Neural cell (in vitro differentiated cells): Measurements from ENCODE around the gene ADH5. TPM values are rescaled to one million over a fixed set of nuclear protein-coding genes. Genes with fewer than 3 reads are reported as not detected.

Experiments used
- H2AFZ ChIP-seq: fragments of 200-600, 300-800 bp; sonication (generic), shearing (Covaris generic); 2 replicates; pipeline ENCODE4 v1.6.0; 2014; ENCODE audit warnings: low read depth, mild to moderate bottlenecking, antibody characterized with exemption, low read length, moderate library complexity
- H3F3A ChIP-seq: fragments of 200-600 bp; shearing (Covaris generic); 2 replicates; pipeline ENCODE4 v1.6.1; 2016; ENCODE audit warnings: mild to moderate bottlenecking, moderate library complexity, mixed read lengths, antibody characterized with exemption, low read length; ENCODE audit not compliant: insufficient read depth, poor library complexity, severe bottlenecking
- H3K27ac ChIP-seq: fragments of 200-600, 300-800 bp; sonication (generic), shearing (Covaris generic); 2 replicates; pipeline ENCODE4 v1.5.1; 2014; ENCODE audit warnings: mild to moderate bottlenecking, low read length, moderate library complexity
- H3K27me3 ChIP-seq: fragments of 300-800, 200-600 bp; sonication (generic), shearing (Covaris generic); 2 replicates; pipeline ENCODE4 v1.6.0; 2014; ENCODE audit warnings: mild to moderate bottlenecking, low read depth, low read length, moderate library complexity; ENCODE audit not compliant: insufficient read depth
- H3K36me3 ChIP-seq: fragments of 300-800, 200-600 bp; sonication (generic), shearing (Covaris generic); 2 replicates; pipeline ENCODE4 v1.5.1; 2014; ENCODE audit warnings: mild to moderate bottlenecking, antibody characterized with exemption, low read length, moderate library complexity; ENCODE audit not compliant: insufficient read depth
- H3K4me2 ChIP-seq: fragments of 300-800, 200-600 bp; sonication (generic), shearing (Covaris generic); 2 replicates; pipeline ENCODE4 v1.6.0; 2014; ENCODE audit warnings: mild to moderate bottlenecking, low read length
- H3K4me3 ChIP-seq: fragments of 300-800, 200-600 bp; sonication (generic), shearing (Covaris generic); 2 replicates; pipeline ENCODE4 v1.5.1; 2014; ENCODE audit warnings: mild to moderate bottlenecking, low read length, moderate library complexity
- H3K79me2 ChIP-seq: fragments of 200-600 bp; shearing (Covaris generic); replicated peaks from 2 replicates; pipeline ENCODE4 v1.6.0; 2014; ENCODE audit warnings: mild to moderate bottlenecking, low read length, moderate library complexity; ENCODE audit not compliant: insufficient read depth
- H3K9ac ChIP-seq: fragments of 300-800, 200-600 bp; sonication (generic), shearing (Covaris generic); 2 replicates; pipeline ENCODE4 v1.6.1; 2016; ENCODE audit warnings: mild to moderate bottlenecking, low read length, mixed read lengths
- H3K9me2 ChIP-seq: fragments of 200-600 bp; shearing (Covaris generic); 2 replicates; pipeline ENCODE4 v1.6.1; 2016; ENCODE audit warnings: mild to moderate bottlenecking, low read length, mixed read lengths; ENCODE audit not compliant: insufficient read depth
- H3K9me3 ChIP-seq: fragments of 200-600, 300-800 bp; sonication (generic), shearing (Covaris generic); 2 replicates; pipeline ENCODE4 v1.6.1; 2016; ENCODE audit warnings: mild to moderate bottlenecking, mixed run types, low read length, moderate library complexity, mixed read lengths
- H4K20me1 ChIP-seq: fragments of 200-600 bp; shearing (Covaris generic); 2 replicates; pipeline ENCODE4 v1.6.1; 2016; ENCODE audit warnings: mild to moderate bottlenecking, mixed run types; ENCODE audit not compliant: insufficient read depth
- CTCF ChIP-seq: fragments of 450-650 bp; IDR thresholded peaks from 2 replicates; pipeline ENCODE4 v1.5.1; 2014; ENCODE audit warnings: antibody characterized with exemption, mild to moderate bottlenecking, moderate library complexity; ENCODE audit not compliant: poor library complexity, severe bottlenecking
- EP300 ChIP-seq: fragments of 450-650 bp; conservative IDR thresholded peaks from 2 replicates; pipeline ENCODE4 v1.6.1; 2014; ENCODE audit warnings: antibody characterized with exemption, mild to moderate bottlenecking, moderate library complexity; ENCODE audit not compliant: poor library complexity, severe bottlenecking
- EZH2 ChIP-seq: fragments of 200-600, 300-800 bp; shearing (Covaris generic), sonication (generic); IDR thresholded peaks from 2 replicates; pipeline ENCODE4 v1.6.1; 2014; ENCODE audit warnings: antibody characterized with exemption, low read length, borderline replicate concordance, mild to moderate bottlenecking; ENCODE audit not compliant: insufficient read depth, poor library complexity, severe bottlenecking
- MXI1 ChIP-seq: fragments of 450-650 bp; conservative IDR thresholded peaks from 2 replicates; pipeline ENCODE4 v1.6.1; 2014; ENCODE audit warnings: antibody characterized with exemption, mild to moderate bottlenecking; ENCODE audit not compliant: poor library complexity, severe bottlenecking
- POLR2AphosphoS5 ChIP-seq: IDR thresholded peaks from 2 replicates; pipeline ENCODE4 v1.6.1; 2012
- RAD21 ChIP-seq: fragments of 450-650 bp; conservative IDR thresholded peaks from 2 replicates; pipeline ENCODE4 v1.6.1; 2014; ENCODE audit warnings: antibody characterized with exemption, mild to moderate bottlenecking, moderate library complexity
- REST ChIP-seq: IDR thresholded peaks from 2 replicates; pipeline ENCODE4 v1.6.1; 2012; ENCODE audit warnings: borderline replicate concordance
- SMC3 ChIP-seq: fragments of 450-650 bp; conservative IDR thresholded peaks from 2 replicates; pipeline ENCODE4 v1.6.1; 2014; ENCODE audit warnings: antibody characterized with exemption, mild to moderate bottlenecking, moderate library complexity; ENCODE audit not compliant: poor library complexity
- TAF1 ChIP-seq: IDR thresholded peaks from 2 replicates; pipeline ENCODE4 v1.6.1; 2012; ENCODE audit warnings: low read depth
- polyA plus RNA-seq: library from polyadenylated mRNA; depleted of rRNA; stranded (reverse); fragments of >200 nt; gene quantifications from 2 replicates; pipeline ENCODE4 v1.2.3, GENCODE V29; 2014

The ADH5 gene
- polyA plus RNA-seq, 1 donor from 2014 or later, result 201 TPM

GRCh38 chr4:99135541-99136162 lies 47.1 kb upstream of the ADH5 start:
- H3K4me2 ChIP-seq, result no peak overlapping the region
- TF ChIP-seq SMC3 (no peak), POLR2AphosphoS5 (no peak), TAF1 (no peak), EP300 (no peak), CTCF (no peak), RAD21 (no peak), EZH2 (no peak), MXI1 (no peak), REST (no peak)
- no peaks in the 10 kb centered on the region for H3F3A ChIP-seq
- no peaks in the 10 kb centered on the region for H3K79me2 ChIP-seq
- no peaks in the 10 kb centered on the region for H3K36me3 ChIP-seq
- H3K9me2 ChIP-seq, result no peaks in the 10 kb centered on the region
- H3K27ac ChIP-seq, result no peak overlapping the region
- H2AFZ ChIP-seq, result no peak overlapping the region
- no peaks in the 10 kb centered on the region for H4K20me1 ChIP-seq
- H3K4me3 ChIP-seq, result no peak overlapping the region
- no peak overlapping the region for H3K9ac ChIP-seq
- no peaks in the 10 kb centered on the region for H3K9me3 ChIP-seq
- H3K27me3 ChIP-seq, result no peaks in the 10 kb centered on the region

GRCh38 chr4:99134586-99134985 lies 46.0 kb upstream of the ADH5 start:
- Histone ChIP-seq H3K9me3 (no peaks in the 10 kb centered on the region), H3K27me3 (no peaks in the 10 kb centered on the region), H4K20me1 (no peaks in the 10 kb centered on the region), H3K9ac (no peak overlapping the region), H3F3A (no peaks in the 10 kb centered on the region), H3K4me2 (no peak overlapping the region), H3K27ac (no peak overlapping the region), H3K36me3 (no peaks in the 10 kb centered on the region), H3K79me2 (no peaks in the 10 kb centered on the region), H3K4me3 (no peak overlapping the region), H2AFZ (no peak overlapping the region), H3K9me2 (no peaks in the 10 kb centered on the region)
- TF ChIP-seq RAD21 (no peak), POLR2AphosphoS5 (no peak), SMC3 (no peak)

- no peak overlapping the region for H3K9ac ChIP-seq
- H3K79me2 ChIP-seq, result no peaks in the 10 kb centered on the region
- H3K36me3 ChIP-seq, result no peaks in the 10 kb centered on the region
- no peaks in the 10 kb centered on the region for H4K20me1 ChIP-seq
- H3F3A ChIP-seq, result no peaks in the 10 kb centered on the region
- no peaks in the 10 kb centered on the region for H3K9me2 ChIP-seq
- no peaks in the 10 kb centered on the region for H3K9me3 ChIP-seq
- no peak overlapping the region for H3K4me3 ChIP-seq
- no peak overlapping the region for H2AFZ ChIP-seq
- no peak for TF ChIP-seq MXI1
- TF ChIP-seq POLR2AphosphoS5, result no peak
- no peak for TF ChIP-seq EZH2
- no peak for TF ChIP-seq TAF1
- TF ChIP-seq EP300, result no peak
- TF ChIP-seq RAD21, result no peak
- no peak for TF ChIP-seq REST
- TF ChIP-seq SMC3, result no peak
- TF ChIP-seq CTCF, result no peak
- no peak overlapping the region for H3K27ac ChIP-seq
- H3K4me2 ChIP-seq, result no peak overlapping the region
- H3K27me3 ChIP-seq, result no peaks in the 10 kb centered on the region
Observed at GRCh38 chr4:99131378-99131777, 42.8 kb upstream of the ADH5 start.
